Stimulated activated CD4-positive, alpha-beta T cell treated with anti-CD3 and anti-CD28 coated beads, TNF-alpha, amount 100 ng/mL, for 1 hour (primary cell): ENCODE data around the gene PTPRT.
"Not testable (repeated sequence)": the region's sequence is repeated elsewhere in the genome, so short reads cannot be mapped to it uniquely, and the experiment has no call there.

Experiments
- DNase-seq, 3 donors: peaks; one replicate each; pipeline ENCODE4 v3.0.0-alpha.2; 2020; ENCODE audit warnings: low read depth in 3 of 3, low spot score in 1 of 3

PTPRT gene

GRCh38 chr20:42919316-42919715, 270.4 kb downstream of the PTPRT start:
- DNase-seq, result no peak

DNA sequence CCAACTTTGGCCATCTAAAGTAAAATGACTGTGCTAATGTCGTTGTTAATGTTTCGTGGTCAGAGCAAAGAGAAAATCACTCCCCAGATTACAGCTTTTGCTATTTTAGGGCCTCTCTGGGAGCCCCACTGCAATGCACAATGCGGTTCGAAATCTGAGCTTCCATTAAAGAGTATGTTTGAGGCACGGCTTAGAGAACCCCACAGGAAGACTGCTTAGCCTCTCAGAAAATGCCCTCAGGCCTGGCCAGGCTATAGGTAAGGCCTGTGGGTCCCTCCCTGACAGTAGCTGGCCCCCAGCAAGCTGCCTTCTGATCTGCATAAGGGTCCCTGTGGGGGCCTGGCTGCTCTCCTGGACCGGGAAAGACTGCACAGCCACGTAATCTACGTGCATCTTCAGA, 274.6 kb downstream of the PTPRT start:
- no peak for DNase-seq

GRCh38 chr20:42914302-42914701, 275.4 kb downstream of the PTPRT start:
- no peak for DNase-seq

GRCh38 chr20:42910808-42911207, 278.9 kb downstream of the PTPRT start:
- not testable (repeated sequence) for DNase-seq

GRCh38 chr20:42907730-42908129, 282.0 kb downstream of the PTPRT start:
- no peak for DNase-seq

- no peak for DNase-seq
Measured at GRCh38 chr20:42906120-42906519, 283.6 kb downstream of the PTPRT start.

DNA sequence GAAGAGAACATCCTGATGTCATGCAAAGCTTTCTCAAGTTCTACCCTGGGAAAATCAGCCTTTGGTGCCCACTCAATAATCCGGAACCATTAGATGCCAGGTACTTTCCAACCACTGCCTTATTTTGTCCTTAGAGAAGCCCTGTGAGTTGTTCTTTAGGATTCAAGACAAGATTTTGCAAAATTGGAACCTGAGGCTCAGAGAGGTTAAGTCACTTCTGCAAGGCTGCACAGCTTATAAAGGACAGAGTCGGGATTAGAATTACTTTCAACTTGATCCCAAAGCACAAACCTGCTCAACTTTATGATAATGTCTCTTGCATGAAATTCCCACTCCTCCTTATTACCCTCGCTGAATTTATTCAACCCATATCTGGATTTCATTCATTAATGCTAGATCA, 287.2 kb downstream of the PTPRT start:
- DNase-seq, result no peak

DNA sequence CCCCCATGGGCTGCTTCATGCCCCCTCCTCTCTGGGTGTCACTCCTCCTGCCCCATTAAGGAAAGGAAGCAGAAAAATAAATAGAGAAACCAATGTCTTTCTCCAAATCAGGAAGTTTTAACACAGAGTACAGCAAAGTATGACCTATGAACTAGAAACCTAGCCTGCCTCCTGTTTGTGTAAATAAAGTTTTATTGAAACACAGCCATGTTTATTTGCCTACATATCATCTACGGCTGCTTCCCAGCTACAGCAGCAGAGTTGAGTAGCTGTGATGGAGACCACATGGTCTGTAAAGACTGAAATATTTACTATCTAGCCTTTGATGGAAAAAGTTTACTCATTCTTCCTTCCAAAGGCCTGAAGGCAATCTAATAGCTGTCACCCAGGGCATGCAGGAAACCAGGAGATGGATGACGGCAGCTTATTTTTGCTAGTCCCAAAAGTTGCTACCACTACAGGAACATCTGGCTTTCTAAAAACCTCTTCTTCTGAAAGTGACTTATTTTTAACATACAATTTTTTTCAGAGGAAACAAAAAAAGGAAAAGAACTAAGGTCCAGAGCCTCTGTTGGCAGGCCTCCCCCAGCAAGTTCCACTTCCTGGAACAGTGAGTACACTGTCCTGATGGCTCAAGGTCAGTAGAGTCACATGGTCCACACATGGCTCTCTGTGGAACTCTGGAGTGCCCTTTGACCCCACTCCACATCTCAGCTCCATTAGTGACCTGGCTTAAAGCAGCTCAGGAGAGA, 287.8 kb downstream of the PTPRT start:
- DNase-seq, result no peak

GRCh38 chr20:42900764-42901163, 288.9 kb downstream of the PTPRT start:
- DNase-seq, result not testable (repeated sequence)

DNA sequence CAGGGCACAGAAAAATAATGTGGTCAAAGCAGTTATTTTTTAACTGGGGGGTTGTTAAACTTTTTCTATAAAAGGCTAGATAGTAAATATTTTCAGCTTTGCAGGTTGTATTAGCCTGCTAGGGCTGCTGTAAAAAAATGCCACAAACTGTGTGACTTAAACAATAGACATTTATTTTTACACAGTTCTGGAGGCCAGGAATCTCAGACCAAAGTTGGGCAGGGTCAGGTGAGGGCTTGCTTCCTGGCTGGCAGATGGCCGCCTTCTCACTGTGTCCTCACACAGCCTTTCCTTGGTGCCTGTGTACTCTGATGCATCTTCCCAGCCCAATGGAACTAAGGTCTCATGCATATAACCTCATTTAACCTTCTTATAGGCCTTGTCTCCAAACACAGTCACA, 294.7 kb downstream of the PTPRT start:
- no peak for DNase-seq

- no peak for DNase-seq
Measured at GRCh38 chr20:42894483-42894882, 295.2 kb downstream of the PTPRT start.

DNA sequence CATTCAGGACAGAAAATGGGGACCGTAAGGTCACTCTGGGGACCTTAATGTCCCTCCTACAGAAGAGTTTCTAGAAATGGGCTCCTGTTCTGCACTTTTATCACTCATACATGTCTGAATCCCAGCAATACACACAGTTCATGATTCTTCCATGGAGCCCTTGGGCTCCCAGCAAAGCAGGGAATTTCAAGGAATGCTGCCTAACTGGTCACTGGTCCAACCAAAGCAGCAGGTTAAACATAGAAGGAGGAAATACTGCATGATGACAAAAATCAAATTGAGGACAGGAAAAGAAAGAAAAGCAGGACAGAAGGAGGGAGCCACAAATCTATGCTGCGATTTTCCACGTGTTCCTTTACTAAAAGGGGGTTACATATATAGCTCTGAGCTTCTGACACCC, 300.2 kb downstream of the PTPRT start:
- no peak for DNase-seq

- DNase-seq, result no peak
Measured at GRCh38 chr20:42887281-42887680, 302.4 kb downstream of the PTPRT start.

GRCh38 chr20:42886801-42887200, 302.9 kb downstream of the PTPRT start:
- DNase-seq, result no peak

DNA sequence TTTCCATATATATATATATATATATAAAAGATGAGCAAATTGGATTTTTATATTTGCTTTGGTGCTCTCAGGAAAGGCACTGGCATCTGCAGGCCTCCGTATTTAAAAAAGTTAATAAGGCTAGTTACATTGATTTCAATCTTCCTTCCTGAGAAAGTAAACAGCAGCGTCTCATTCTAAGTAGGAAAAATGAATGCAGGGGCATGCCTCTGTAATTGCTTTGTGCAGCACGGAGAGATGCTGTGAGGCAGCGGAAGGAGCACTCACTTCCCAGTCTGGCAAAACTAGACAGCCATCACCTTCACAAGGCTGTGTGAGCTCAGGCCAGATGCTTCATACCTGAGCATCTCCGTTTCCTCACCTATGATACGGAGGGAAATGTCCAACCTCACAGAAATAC, 303.7 kb downstream of the PTPRT start:
- DNase-seq, result no peak

DNA sequence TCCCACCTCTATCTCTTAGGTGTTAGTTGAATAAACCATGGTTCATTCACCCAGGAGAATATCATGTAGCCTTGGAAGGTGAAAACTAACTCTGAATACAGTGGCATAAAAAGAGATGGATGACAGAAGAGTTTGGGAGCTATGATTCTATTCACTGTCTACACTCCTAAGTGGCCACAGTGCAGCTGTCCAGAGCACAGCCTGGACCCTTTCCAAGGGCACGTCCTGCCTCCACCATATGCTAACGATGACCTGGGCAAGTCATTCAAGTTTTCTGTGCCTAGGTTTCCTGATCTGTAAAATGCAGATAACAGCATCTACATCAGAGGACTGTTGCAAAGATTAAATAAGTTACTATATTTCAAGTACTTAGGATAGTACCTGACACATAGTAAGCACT, 314.1 kb downstream of the PTPRT start:
- DNase-seq, result no peak

DNA sequence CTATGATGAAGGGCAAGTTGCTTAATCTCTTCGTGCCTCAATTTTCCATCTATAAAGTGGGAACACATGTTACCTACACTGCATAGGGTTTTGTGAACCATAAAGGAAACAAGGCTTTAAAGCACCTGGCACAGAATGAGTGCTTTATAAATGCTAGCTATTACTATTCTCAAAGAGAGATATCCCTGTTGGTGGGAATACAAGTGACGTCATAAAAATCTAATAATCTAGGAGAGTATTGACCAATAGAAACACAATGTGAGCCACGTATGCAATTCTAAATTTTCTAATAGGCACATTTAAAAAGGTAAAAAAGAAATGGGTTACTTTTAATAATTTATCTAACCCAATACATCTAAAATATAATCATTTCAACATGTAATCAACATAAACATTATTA, 316.4 kb downstream of the PTPRT start:
- no peak for DNase-seq

DNA sequence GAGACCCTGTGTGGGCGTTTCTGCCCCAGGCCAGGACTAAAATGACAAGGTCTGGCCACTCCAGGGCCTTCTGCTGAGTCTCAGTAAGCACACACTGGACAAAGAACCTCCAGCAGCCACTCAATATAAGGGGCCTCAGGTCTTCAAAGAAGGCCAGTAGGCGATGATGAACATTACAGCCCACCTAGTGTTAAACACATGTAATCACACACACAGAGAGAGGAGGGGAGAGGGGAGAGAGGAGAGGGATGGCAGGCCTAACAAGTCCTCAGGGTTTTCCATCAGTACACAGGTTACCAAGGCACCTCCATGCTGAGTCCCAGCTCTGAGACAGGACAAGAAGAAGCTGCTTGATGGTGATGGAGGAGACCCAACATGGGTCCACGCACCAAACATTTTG, 325.6 kb downstream of the PTPRT start:
- no peak for DNase-seq

- DNase-seq, result no peak
Measured at GRCh38 chr20:42862446-42862845, 327.3 kb downstream of the PTPRT start.

GRCh38 chr20:42857446-42857845, 332.3 kb downstream of the PTPRT start:
- no peak for DNase-seq

- DNase-seq, result no peak
Measured at GRCh38 chr20:42855896-42856295, 333.8 kb downstream of the PTPRT start.

- no peak for DNase-seq
Measured at GRCh38 chr20:42852691-42853090, 337.0 kb downstream of the PTPRT start.

GRCh38 chr20:42846784-42847490, 342.8 kb downstream of the PTPRT start:
- DNase-seq, result no peak
